ENCODE results near the gene DEFB132. TPM values are rescaled to one million over a fixed set of nuclear protein-coding genes. Genes with fewer than 3 reads are reported as not detected.

Gene DEFB132
- total and polyA plus RNA-seq, 2 of the 13 experiments (the other 11 are each of a cell fraction or from before 2014, with no cell fraction given), result not detected

DNA sequence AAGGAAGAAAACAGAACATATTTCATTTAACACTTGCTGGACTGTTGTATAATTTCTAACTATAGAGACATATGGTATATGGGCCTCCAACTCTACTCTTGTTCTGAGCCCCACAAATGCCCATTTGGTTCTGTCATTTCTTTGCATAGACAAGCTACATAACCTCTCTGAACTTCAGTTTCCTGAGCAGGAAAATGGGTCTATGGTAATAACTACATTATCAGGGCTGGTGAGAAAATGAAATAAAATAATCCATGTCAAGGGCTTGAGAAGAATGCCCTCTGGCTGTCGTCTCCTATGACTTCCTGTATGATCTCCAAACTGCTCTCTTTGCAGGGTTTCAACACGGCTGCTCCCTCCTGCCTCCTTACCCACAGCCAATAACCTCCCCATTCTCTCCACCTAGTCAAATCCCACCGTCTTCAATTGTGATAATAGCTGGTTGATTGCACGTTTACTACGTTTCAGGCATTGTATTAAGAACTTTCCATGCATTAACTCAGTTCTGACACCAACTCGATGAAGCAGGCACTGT lies 51.8 kb downstream of the DEFB132 start (continued):
- peak; percentile 17; the same call in 1 of the 2 replicates for TF ChIP-seq ZBTB7B (CRISPR knock-in tag; IDR thresholded peaks at IDR 0.05)
- peak; percentile 53; the same call in 1 of the 2 replicates for TF ChIP-seq ZFP37 (CRISPR knock-in tag; IDR thresholded peaks at IDR 0.05; ENCODE audit: borderline replicate concordance)
- peak; percentile 67 for TF ChIP-seq ZNF292 (CRISPR knock-in tag; IDR thresholded peaks at IDR 0.05; ENCODE audit: borderline replicate concordance, low read depth)

DNA sequence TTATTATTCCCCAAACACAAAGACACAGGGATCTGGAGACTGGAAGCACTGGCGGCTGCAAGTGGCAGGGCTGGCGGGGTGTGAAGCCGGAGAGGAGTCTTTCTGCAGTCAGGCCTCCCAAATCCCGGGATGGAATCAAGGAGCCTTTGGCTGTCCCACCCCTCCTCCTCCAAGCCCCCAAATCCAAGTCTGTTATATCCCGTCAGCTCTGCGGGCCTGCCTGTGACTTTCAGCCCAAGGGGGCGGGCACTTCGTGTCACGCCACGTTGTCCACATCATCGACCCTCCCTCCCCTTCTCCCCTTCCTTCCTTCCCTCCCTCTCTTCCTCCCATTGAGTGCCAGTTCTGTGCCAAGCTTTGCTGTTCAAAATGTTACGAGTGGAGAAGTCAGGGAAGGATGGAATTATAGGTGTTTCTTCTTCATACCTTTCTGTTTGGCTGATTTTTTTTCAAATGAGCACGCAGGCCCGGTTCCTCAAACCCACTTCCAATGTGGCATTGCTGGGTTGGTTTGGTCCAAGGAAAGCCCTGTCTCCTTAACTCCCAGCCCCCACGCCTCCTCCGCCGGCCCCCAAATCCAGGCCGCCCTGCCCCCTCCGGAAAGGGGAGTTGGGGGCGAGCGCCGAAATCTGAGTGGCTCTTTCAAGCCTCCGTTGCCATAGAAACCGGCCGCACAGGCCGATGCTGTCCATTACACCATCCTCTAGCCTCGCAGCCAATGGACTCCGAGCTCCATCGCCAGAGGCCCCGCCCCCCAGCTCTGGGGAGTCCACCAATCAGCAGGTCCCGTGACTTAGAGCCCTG lies 52.5 kb downstream of the DEFB132 start:
- Histone ChIP-seq H3K27me3 (ENCODE audit: control insufficient read depth in 1 of 2, insufficient read depth in 2 of 2, low read length in 2 of 2) (no peaks in the 10 kb centered on the region; a peak in 1 of 5 replicates), H4K20me1 (ENCODE audit: insufficient read depth, low read length) (no peaks in the 10 kb centered on the region), H2AFZ (ENCODE audit: low read length) (peak overlapping the region; percentile 69), H3K36me3 (replicated peaks in 1 of 2; ENCODE audit: control insufficient read depth in 1 of 2, insufficient read depth in 2 of 2, low read length in 2 of 2) (no peaks in the 10 kb centered on the region), H3K79me2 (ENCODE audit: insufficient read depth, low read length) (no peaks in the 10 kb centered on the region), H3K4me2 (ENCODE audit: low read depth, low read length) (peak overlapping the region; percentile 93), H3K27ac (ENCODE audit: extremely low read length, insufficient read depth, low read length) (peak overlapping the region; percentile 60), H3K4me1 (ENCODE audit: insufficient read depth, low read length) (peaks cover 47% of the 10 kb centered on the region), H3K9me3 (ENCODE audit: low read length) (no peaks in the 10 kb centered on the region), H3K4me3 (replicated peaks in 1 of 3; ENCODE audit: insufficient read depth in 1 of 3, low read depth in 2 of 3, low read length in 3 of 3) (peak overlapping the region; percentile 39 to 62 (median 54)), H3K9ac (ENCODE audit: insufficient read depth, low read depth, low read length) (peak overlapping the region; percentile 65)
- CTCF ChIA-PET (ENCODE audit: low intra/inter-chr PET ratio, low total read pairs), result no interaction called here
- peak; percentile 82 for FAIRE-seq
- DNase-seq (ENCODE audit: low spot score), result peak; percentile 96
- no TSS peak for BruUV-seq (replicated peaks)
- peak; percentile 96 for ATAC-seq
- in situ Hi-C loops (cut with HindIII; ENCODE audit: extremely low pct_ligation_motif_present, low pct_unique_long_range_greater_than_20kb), result no loop called here
- POLR2A ChIA-PET, result interaction anchor here (0.6 to 3.8 kb wide), 8 partner anchors 10 to 218 kb away, joined by 3 to 56 read pairs (median 8); partner anchors contain the start of genes SOX12 and ZCCHC3
- intact Hi-C loops (cut with micrococcal nuclease; ENCODE audit: unreplicated experiment), result no loop called here
- WGBS (ENCODE audit: low lambda C conversion rate), result 28% methylated on average over 31 of the region's 31 CpGs
- TF ChIP-seq HOXA3 (CRISPR knock-in tag; IDR thresholded peaks at IDR 0.05), result peak; percentile 25; the same call in 1 of the 2 replicates
- peak; percentile 93 for TF ChIP-seq REPIN1 (CRISPR knock-in tag; IDR thresholded peaks at IDR 0.05; ENCODE audit: borderline replicate concordance, low read depth)
- TF ChIP-seq KLF13 (CRISPR knock-in tag; IDR thresholded peaks at IDR 0.05), result no peak
- no peak for TF ChIP-seq SKI (IDR thresholded peaks at IDR 0.05; ENCODE audit: partially characterized antibody)
- peak; percentile 30; the same call in 1 of the 2 replicates for TF ChIP-seq NCOR1 (IDR thresholded peaks at IDR 0.05; ENCODE audit: borderline replicate concordance, low read length)
- TF ChIP-seq, protein P1, sequence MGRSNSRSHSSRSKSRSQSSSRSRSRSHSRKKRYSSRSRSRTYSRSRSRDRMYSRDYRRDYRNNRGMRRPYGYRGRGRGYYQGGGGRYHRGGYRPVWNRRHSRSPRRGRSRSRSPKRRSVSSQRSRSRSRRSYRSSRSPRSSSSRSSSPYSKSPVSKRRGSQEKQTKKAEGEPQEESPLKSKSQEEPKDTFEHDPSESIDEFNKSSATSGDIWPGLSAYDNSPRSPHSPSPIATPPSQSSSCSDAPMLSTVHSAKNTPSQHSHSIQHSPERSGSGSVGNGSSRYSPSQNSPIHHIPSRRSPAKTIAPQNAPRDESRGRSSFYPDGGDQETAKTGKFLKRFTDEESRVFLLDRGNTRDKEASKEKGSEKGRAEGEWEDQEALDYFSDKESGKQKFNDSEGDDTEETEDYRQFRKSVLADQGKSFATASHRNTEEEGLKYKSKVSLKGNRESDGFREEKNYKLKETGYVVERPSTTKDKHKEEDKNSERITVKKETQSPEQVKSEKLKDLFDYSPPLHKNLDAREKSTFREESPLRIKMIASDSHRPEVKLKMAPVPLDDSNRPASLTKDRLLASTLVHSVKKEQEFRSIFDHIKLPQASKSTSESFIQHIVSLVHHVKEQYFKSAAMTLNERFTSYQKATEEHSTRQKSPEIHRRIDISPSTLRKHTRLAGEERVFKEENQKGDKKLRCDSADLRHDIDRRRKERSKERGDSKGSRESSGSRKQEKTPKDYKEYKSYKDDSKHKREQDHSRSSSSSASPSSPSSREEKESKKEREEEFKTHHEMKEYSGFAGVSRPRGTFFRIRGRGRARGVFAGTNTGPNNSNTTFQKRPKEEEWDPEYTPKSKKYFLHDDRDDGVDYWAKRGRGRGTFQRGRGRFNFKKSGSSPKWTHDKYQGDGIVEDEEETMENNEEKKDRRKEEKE (IDR thresholded peaks at IDR 0.05), result no peak
- TF ChIP-seq, protein P2, sequence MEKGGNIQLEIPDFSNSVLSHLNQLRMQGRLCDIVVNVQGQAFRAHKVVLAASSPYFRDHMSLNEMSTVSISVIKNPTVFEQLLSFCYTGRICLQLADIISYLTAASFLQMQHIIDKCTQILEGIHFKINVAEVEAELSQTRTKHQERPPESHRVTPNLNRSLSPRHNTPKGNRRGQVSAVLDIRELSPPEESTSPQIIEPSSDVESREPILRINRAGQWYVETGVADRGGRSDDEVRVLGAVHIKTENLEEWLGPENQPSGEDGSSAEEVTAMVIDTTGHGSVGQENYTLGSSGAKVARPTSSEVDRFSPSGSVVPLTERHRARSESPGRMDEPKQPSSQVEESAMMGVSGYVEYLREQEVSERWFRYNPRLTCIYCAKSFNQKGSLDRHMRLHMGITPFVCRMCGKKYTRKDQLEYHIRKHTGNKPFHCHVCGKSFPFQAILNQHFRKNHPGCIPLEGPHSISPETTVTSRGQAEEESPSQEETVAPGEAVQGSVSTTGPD (CRISPR knock-in tag; IDR thresholded peaks at IDR 0.05), result no peak
- no peak; the same call in 1 of the 2 replicates for TF ChIP-seq ZNF224 (CRISPR knock-in tag; IDR thresholded peaks at IDR 0.05)
- no peak for TF ChIP-seq PRMT3 (CRISPR knock-in tag; IDR thresholded peaks at IDR 0.05; ENCODE audit: borderline replicate concordance, low read depth)
- TF ChIP-seq ZNF136 (CRISPR knock-in tag; IDR thresholded peaks at IDR 0.05; ENCODE audit: low read depth), result peak; percentile 91; the same call in 1 of the 2 replicates
- TF ChIP-seq, protein P3, sequence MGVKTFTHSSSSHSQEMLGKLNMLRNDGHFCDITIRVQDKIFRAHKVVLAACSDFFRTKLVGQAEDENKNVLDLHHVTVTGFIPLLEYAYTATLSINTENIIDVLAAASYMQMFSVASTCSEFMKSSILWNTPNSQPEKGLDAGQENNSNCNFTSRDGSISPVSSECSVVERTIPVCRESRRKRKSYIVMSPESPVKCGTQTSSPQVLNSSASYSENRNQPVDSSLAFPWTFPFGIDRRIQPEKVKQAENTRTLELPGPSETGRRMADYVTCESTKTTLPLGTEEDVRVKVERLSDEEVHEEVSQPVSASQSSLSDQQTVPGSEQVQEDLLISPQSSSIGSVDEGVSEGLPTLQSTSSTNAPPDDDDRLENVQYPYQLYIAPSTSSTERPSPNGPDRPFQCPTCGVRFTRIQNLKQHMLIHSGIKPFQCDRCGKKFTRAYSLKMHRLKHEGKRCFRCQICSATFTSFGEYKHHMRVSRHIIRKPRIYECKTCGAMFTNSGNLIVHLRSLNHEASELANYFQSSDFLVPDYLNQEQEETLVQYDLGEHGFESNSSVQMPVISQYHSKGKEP (CRISPR knock-in tag; IDR thresholded peaks at IDR 0.05), result no peak

Data from HepG2 (cell line).